ENCODE measurements around the gene CYP3A5. TPM values are rescaled to one million over a fixed set of nuclear protein-coding genes. Genes with fewer than 3 reads are reported as not detected.
"Not testable (repeated sequence)": the region's sequence is repeated elsewhere in the genome, so short reads cannot be mapped to it uniquely, and the experiment has no call there.

Gene CYP3A5
- total and polyA plus RNA-seq, 10 of the 15 experiments (the other 5 are each of a cell fraction or from before 2014, with no cell fraction given): 0.05 to 1.3 (median 0.09) TPM; not detected in 2

GRCh38 chr7:99654626-99655025, 25.2 kb downstream of the CYP3A5 start:
- H3K9me3 ChIP-seq (replicated peaks; ENCODE audit: control insufficient read depth, insufficient read depth, low read length); POLR2A ChIA-PET; H3K4me3 ChIP-seq; RAD21 ChIA-PET (ENCODE audit: unreplicated experiment); H3K9ac ChIP-seq (ENCODE audit: control insufficient read depth, insufficient read depth, low read length); SMC1A ChIA-PET (ENCODE audit: uncharacterized antibody, unreplicated experiment); intact Hi-C loops (cut with micrococcal nuclease; ENCODE audit: unreplicated experiment); DNase-seq (ENCODE audit: low read depth, low spot score); H3K27ac ChIP-seq (ENCODE audit: control insufficient read depth, insufficient read depth); CTCF ChIA-PET; H3K79me2 ChIP-seq (ENCODE audit: control insufficient read depth, insufficient read depth, low read length); H3K4me2 ChIP-seq (ENCODE audit: control insufficient read depth, insufficient read depth); BruUV-seq (replicated peaks); H2AFZ ChIP-seq (ENCODE audit: control insufficient read depth, low read depth, low read length); FAIRE-seq; H3K36me3 ChIP-seq (ENCODE audit: control insufficient read depth in 2 of 2, insufficient read depth in 2 of 2, low read length in 1 of 2); H4K20me1 ChIP-seq (ENCODE audit: control insufficient read depth, insufficient read depth); ATAC-seq; in situ Hi-C loops (cut with MboI); H3K27me3 ChIP-seq (replicated peaks in 1 of 2; ENCODE audit: control insufficient read depth in 2 of 2, insufficient read depth in 2 of 2, low read length in 1 of 2); H3K4me1 ChIP-seq (ENCODE audit: control insufficient read depth, insufficient read depth, low read length): not testable (repeated sequence)
- WGBS (ENCODE audit: insufficient coverage, insufficient replicate concordance, low lambda C conversion rate, missing lambda C conversion rate): 47% methylated on average over 3 of the region's 3 CpGs

- no peaks in the 10 kb centered on the region; a peak in 1 of 4 replicates for H3K36me3 ChIP-seq (ENCODE audit: control insufficient read depth in 2 of 2, insufficient read depth in 2 of 2, low read length in 1 of 2)
- SMC1A ChIA-PET (ENCODE audit: uncharacterized antibody, unreplicated experiment): no interaction called here
- 92% methylated on average over 3 of the region's 3 CpGs for WGBS (ENCODE audit: insufficient coverage, insufficient replicate concordance, low lambda C conversion rate, missing lambda C conversion rate)
- H3K4me3 ChIP-seq: no peak overlapping the region
- H3K79me2 ChIP-seq (ENCODE audit: control insufficient read depth, insufficient read depth, low read length): no peaks in the 10 kb centered on the region
- no peak for FAIRE-seq
- no peak overlapping the region for H3K27ac ChIP-seq (ENCODE audit: control insufficient read depth, insufficient read depth)
- H3K9me3 ChIP-seq (replicated peaks; ENCODE audit: control insufficient read depth, insufficient read depth, low read length): no peaks in the 10 kb centered on the region
- H3K4me1 ChIP-seq (ENCODE audit: control insufficient read depth, insufficient read depth, low read length): no peaks in the 10 kb centered on the region
- BruUV-seq (replicated peaks): no TSS peak
- ATAC-seq: no peak
- no peak overlapping the region for H3K4me2 ChIP-seq (ENCODE audit: control insufficient read depth, insufficient read depth)
- no peak for DNase-seq (ENCODE audit: low read depth, low spot score)
- RAD21 ChIA-PET (ENCODE audit: unreplicated experiment): interaction anchor here (0.6 kb wide), 1 partner anchor 340 kb away, joined by 3 read pairs; no protein-coding TSS in a partner anchor
- H3K9ac ChIP-seq (ENCODE audit: control insufficient read depth, insufficient read depth, low read length): no peak overlapping the region
- no peaks in the 10 kb centered on the region for H4K20me1 ChIP-seq (ENCODE audit: control insufficient read depth, insufficient read depth)
- intact Hi-C loops (cut with micrococcal nuclease; ENCODE audit: unreplicated experiment) (no loop called here), in situ Hi-C loops (cut with MboI) (no loop called here)
- CTCF ChIA-PET: no interaction called here
- H2AFZ ChIP-seq (ENCODE audit: control insufficient read depth, low read depth, low read length): no peak overlapping the region
- POLR2A ChIA-PET: no interaction called here
- H3K27me3 ChIP-seq (replicated peaks in 1 of 2; ENCODE audit: control insufficient read depth in 2 of 2, insufficient read depth in 2 of 2, low read length in 1 of 2): no peaks in the 10 kb centered on the region
- TF ChIP-seq JUNB (IDR thresholded peaks at IDR 0.05): no peak
- TF ChIP-seq GATAD2B (conservative IDR thresholded peaks at IDR 0.05; ENCODE audit: low read depth): no peak
- no peak for TF ChIP-seq CEBPZ (IDR thresholded peaks at IDR 0.05; ENCODE audit: low read depth, low read length)
- TF ChIP-seq TARDBP (IDR thresholded peaks at IDR 0.05; ENCODE audit: borderline replicate concordance): no peak
- no peak for TF ChIP-seq ZBED1 (IDR thresholded peaks at IDR 0.05; ENCODE audit: borderline replicate concordance)
- TF ChIP-seq ELK1 (IDR thresholded peaks at IDR 0.05; ENCODE audit: low read depth, low read length): no peak
- no peak for TF ChIP-seq USF2 (IDR thresholded peaks at IDR 0.05; ENCODE audit: borderline replicate concordance, low read depth, low read length)
- no peak for TF ChIP-seq HSF1 (IDR thresholded peaks at IDR 0.05; ENCODE audit: low read depth, low read length)
- no peak for TF ChIP-seq ZNF274 (IDR thresholded peaks at IDR 0.05; ENCODE audit: insufficient read depth, insufficient read length)
- no peak for TF ChIP-seq SMARCA5 (IDR thresholded peaks at IDR 0.05)
- no peak for TF ChIP-seq TCF7 (IDR thresholded peaks at IDR 0.05; ENCODE audit: borderline replicate concordance)
Observed at GRCh38 chr7:99653754-99654153, 26.0 kb downstream of the CYP3A5 start.
